Renal cortical epithelial cell (primary cell): Measurements from ENCODE around the gene ETNK2. TPM values are rescaled to one million over a fixed set of nuclear protein-coding genes. Genes with fewer than 3 reads are reported as not detected.
"Not testable (repeated sequence)": the region's sequence is repeated elsewhere in the genome, so short reads cannot be mapped to it uniquely, and the experiment has no call there.

Experiments used
- DNase-seq: peaks from one replicate; pipeline ENCODE4 v3.0.0-alpha.2; 2011; ENCODE audit warnings: low read depth
- total RNA-seq: library from RNA; depleted of rRNA; stranded (reverse); fragments of >200 nt; gene quantifications from 2 replicates; pipeline ENCODE4 v1.2.3, GENCODE V29; 2014

ETNK2 gene
- total RNA-seq, 1 donor from 2014 or later, result 22.7 TPM

DNA sequence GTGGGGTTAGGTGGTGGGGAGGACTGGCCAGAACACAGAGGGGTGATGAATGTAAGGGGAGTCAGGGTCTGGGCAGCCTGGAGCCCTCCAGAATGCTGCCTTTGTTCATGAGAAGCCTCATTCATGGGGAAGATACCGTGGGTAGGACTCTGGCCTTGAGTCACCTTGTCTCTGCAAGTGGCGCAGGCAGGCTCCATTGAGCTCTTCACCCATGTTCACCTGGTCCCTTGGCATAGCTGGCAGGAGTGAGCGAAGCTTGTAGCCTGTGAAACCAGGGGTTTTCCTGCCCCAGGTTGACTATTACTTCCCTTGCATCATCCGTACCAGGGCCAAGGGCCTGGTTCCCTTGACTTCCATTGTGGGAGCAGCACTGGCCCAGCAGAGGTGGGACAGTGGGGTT is 53.2 kb downstream of the ETNK2 start:
- no peak for DNase-seq

DNA sequence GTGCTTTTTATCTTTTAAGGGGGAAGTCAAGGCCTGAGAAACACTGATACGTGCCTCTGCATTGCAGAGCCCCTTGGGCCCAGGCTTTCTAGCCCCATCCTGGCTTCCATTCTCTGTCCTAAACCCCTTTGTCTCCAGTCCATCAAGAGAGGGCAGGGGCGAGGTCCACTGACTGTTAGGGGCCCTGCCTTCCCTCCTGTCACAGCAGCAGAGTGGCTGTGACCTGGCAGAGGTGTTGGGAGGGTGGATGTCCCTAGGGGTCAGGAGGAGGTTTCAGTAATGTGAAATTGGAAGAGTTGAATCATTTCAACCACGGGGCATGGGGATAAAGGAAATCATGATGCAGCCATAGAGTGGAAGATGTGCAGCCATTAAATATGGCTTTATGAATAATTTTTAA is 54.9 kb downstream of the ETNK2 start:
- DNase-seq, result no peak

DNA sequence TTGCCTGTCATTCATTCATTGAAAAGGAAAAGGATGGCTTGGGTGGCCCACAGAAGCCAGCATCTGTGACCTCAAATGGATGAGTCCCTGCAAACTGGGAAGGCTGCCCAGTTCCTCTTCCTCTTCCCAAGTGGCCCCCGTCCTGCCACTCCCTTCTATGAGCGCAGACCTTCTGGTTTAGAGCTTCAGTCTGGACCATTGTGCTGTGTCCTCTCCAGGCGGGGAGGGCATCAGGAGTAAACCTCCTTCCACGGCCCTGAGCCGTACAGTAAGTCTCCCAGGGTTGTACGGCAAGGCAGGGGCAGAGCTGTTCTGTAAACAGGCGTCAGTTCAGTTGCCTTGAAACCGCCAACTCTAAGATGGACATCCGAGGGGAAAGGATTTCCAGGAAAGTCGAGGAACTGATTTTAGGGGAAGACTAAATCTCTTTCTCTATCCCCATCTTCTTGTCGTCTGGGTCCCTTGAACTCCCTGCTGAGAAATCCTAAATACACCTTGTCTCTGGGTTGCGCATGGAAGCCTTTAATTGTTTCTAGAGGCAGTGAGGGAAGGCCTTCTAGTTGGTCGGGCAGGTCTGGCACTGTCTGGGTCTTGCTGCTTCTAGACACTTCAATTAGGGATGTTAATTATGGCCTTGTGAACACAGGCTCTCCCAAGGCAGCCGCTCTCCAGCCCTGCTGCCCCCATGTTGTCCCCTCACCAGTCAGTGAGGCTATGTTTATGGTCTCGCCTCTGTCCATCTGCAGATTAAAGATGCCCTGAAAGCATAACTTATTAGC is 56.8 kb downstream of the ETNK2 start:
- DNase-seq, result no peak

DNA sequence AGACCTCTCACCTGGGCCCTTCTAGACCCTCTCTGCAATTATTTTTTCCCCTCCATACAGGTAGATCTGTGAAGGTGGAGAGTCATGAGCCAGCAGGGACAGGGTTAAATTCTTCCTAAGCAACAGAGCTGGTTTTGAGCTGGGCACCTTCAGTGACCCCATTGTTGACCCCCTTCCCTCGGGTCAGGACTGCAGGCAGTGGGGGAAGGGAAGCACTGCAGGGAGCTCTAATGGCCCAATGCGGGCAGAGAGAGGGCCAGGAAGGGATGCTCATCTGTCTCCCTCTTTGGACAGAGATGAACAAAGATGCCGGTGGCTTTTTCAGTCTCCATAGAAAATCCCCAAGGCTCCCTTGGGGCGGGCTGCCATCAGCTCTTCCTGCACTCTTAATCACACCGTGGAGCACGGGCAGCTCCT is 57.5 kb downstream of the ETNK2 start:
- DNase-seq, result no peak

DNA sequence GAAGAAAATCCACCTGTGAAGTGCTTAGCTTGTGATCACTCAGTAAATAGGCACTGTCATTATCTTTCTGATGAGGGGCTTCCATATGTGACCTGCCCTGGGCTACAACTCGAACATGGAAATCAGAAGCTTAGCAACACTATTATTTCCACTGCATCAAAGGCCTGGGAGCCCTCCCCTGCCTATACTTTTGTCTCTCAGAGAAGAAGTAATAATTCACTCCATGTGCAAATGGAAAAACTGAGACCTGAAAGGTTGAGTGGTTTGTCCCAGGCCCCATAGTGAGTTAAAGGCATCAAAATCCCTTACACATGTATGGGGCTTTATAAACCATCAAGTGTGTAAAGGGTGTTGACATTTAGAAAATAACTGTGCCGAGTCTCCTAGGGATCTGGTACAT is 58.1 kb downstream of the ETNK2 start:
- no peak for DNase-seq

GRCh38 chr1:204093421-204093717 is 58.5 kb downstream of the ETNK2 start:
- DNase-seq, result no peak

DNA sequence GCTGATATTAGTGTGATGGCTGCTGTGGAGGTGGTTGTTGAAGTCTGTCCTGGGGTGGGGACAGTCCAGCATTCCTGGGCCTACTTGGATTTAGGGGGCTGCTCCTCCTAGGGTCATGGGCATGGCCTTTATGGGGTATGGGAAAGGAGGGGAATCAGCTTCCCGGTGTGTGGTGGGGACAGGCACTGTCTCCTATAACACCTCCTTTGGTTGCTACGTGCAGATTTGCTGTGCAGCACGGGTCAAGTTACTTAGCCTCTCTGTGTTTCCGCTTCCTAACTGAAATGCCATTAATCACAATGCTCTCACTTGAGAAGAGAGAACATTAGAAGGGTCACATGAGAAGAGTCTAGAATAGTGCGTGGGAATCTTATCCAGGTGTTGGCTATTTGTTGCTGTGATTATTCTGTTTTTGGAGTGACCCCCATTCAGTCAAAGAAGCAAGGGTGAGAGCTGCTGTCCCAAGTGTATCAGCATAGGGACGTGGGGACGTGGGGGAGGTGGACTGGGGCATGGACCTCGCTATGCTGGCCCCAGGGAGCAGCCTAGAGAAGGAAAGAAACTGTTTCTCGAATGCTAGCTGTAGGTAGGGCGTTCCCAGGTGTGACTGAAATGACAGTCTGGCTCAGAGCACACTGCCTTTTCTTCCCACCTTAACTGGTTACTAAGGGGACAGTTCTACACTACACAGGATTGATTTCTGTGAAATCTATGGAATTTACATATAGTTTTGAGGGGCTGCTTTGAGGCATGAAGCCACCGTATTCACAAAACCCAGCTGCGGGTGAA is 59.0 kb downstream of the ETNK2 start:
- no peak for DNase-seq

- DNase-seq, result no peak
These were observed 60.0 kb downstream of the ETNK2 start for GRCh38 chr1:204091787-204092312.

DNA sequence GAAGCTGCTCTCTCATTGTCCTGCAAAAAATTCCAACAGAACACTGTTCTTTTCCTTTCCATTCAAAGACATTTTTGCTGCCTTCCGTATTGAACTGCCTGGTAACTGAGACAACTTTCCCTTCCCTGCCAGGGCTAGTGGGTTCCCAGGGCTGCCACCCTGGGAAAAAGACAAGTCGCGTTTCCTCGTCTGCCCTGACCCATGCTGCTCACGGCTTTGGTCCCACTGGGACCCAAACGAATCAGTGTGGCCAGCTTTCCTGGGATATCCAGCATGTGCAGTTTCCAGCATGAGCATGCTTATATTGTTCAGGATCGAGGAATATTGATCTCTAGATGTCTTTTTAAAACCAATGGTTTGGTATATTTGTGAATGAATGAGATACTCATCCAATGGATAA is 60.8 kb downstream of the ETNK2 start:
- no peak for DNase-seq

- DNase-seq, result not testable (repeated sequence)
These were observed 61.7 kb downstream of the ETNK2 start for GRCh38 chr1:204090132-204090531.

- peak; percentile 43 for DNase-seq
These were observed 62.6 kb downstream of the ETNK2 start for GRCh38 chr1:204089044-204089751.

GRCh38 chr1:204088596-204088995 is 63.2 kb downstream of the ETNK2 start:
- no peak for DNase-seq

DNA sequence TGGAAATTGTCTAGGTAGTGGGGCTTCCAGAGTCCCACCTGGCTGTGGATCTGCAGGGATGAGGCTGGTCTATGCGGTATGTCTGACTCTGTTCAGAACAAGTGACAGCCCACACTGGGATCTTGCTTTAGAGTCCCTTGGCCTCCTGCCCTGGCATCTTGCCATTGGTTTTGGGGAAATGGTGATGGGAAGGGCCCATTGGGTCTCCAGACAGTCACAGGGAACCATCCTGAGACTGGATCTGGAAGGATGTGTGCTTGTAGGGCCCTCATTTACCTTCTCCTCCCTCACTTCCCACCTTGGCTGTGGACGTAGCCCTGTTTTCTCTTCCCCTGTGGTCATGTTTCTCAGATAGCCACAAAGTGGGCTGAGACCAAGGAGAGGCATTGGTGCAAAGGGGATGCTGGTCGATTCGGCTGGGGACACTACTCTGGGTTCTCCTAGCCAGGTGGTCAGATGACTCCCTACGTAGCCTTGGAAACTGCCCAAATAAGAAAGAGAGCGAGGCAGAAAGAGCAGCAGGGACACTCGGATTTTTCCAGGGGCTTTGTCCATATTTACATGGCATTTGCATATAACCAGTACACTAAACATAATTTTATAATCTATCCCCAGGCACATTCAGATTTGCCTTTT is 63.8 kb downstream of the ETNK2 start:
- DNase-seq, result no peak

- no peak for DNase-seq
These were observed 64.5 kb downstream of the ETNK2 start for GRCh38 chr1:204087181-204087892.

DNA sequence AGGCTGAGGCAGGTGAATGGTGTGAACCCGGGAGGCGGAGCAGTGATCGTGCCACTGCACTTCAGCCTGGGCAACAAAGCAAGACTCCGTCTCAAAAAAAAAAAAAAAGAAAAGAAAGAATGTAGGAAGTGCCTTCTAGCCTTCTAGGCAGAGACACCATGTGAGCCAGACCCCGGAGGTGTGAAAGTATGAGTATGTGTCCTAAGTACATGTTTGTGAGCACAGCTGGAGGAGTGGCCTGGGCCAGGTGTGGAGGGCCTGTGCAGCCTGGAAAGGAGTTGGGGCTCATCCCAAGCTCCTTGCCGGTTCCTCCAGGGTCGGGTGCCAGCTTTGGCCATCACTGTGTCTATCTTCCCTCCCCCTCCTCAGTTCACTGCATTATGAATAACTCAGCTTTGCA is 66.0 kb downstream of the ETNK2 start:
- DNase-seq, result no peak

DNA sequence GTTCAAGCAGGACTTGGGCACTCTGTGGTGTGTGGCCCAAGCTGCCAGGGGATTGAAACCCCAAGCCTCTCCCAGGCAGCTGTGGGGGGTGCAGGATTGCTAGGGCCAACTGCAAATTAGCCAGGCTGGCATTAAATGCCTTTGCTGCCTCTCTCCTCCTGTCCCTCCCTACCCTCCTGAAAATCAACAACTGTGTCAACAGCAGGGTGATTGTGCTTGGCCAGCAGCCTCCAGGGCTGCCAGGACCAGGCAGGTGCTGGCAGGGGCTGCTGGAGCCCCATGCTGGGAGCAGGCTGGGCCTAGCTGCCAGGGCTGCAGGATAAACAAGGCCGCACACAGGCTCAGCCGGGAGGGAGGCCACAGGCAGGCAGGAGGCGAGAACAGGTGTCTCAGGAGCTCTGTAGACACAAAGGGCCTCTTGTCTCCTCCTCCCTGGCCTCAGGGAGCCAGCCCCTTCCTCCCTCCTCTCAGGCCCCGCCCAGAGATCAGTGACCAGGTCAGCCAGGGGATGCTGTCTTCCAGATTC is 67.5 kb downstream of the ETNK2 start:
- peak; percentile 54 for DNase-seq

DNA sequence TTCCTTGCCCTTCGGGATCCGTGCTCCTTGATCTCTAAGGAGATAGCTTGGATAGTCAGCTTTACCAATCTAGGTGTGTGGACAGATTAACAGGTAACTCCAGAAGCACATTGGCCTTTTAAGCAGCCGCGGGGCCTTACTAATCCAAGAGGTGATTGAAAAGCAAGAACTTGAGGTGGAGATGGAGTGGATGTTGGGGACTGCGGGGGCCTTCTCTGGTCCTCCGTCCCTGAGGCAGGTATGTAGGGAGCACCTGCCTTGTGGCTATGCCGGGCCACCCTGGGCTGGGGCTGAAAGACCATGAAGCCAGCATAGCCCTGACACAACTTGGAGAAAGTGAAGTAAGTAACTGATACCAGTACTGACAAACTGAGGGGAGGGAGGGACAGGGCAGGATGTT is 68.4 kb downstream of the ETNK2 start:
- DNase-seq, result no peak

GRCh38 chr1:204081791-204082513 is 69.9 kb downstream of the ETNK2 start:
- no peak for DNase-seq

GRCh38 chr1:204081164-204081790 is 70.6 kb downstream of the ETNK2 start:
- no peak for DNase-seq
